ENCODE results near the gene MPC1.
A peak's percentile ranks its signal among the peaks of the same experiment; 100 is the strongest.
"Not testable (repeated sequence)": the region's sequence is repeated elsewhere in the genome, so short reads cannot be mapped to it uniquely, and the experiment has no call there.

MPC1 gene

GRCh38 chr6:166369782-166370181, 13.0 kb downstream of the MPC1 start:
- DNase-seq (ENCODE audit: low read depth in 2 of 2): no peak
- no peak overlapping the region for H3K4me3 ChIP-seq (replicated peaks in 1 of 2; ENCODE audit: low read depth in 2 of 2, low read length in 2 of 2)
- TF ChIP-seq CTCF (IDR thresholded peaks at IDR 0.05; ENCODE audit: low read depth, low read length): no peak

- DNase-seq (ENCODE audit: low read depth in 2 of 2): peak in 1 of 2 donors; percentile 4
- no peak for TF ChIP-seq CTCF (IDR thresholded peaks at IDR 0.05; ENCODE audit: low read depth, low read length)
- no peak overlapping the region for H3K4me3 ChIP-seq (replicated peaks in 1 of 2; ENCODE audit: low read depth in 2 of 2, low read length in 2 of 2)
These were observed 15.8 kb downstream of the MPC1 start for GRCh38 chr6:166366921-166367320.

DNA sequence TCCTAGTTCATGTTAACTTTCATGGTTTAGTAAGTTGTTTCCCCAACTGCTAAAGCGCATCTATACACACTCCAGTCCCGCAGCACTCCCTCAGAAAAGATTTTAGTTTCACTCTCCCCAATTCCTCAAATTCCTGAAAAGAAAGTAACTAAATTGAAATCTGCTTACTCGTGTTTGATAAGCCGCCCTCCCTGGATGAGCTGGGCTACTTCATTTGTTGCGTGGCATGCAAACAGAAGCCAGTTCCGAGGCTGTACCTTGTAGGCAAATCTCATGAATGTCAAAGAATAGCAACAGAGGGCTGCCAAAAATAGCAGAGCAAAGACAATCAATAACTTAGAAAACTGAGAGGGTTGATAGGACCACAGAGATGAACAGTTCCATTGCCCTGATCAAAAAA, 16.9 kb downstream of the MPC1 start:
- peak in 1 of 2 donors; percentile 15 for DNase-seq (ENCODE audit: low read depth in 2 of 2)
- TF ChIP-seq CTCF (IDR thresholded peaks at IDR 0.05; ENCODE audit: low read depth, low read length): no peak
- H3K4me3 ChIP-seq (replicated peaks in 1 of 2; ENCODE audit: low read depth in 2 of 2, low read length in 2 of 2): no peak overlapping the region

DNA sequence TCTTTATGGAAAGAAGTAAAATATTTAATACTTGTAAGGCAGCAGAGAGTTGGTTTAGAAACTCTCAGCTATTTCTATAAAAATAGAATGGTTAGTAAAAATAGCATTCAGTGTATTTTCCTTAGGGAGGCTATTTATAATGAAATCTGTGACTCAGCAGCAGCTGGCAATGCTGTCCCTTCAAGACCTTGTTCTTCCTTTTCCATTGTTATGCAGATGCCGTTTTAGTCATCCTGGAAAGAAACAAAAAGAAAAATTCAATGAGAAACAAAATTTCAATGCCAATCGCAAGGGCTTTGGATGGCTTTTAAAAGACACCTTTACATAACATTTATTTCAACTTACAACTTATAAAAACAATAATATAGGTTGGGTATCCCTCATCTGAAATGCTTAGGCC, 17.5 kb downstream of the MPC1 start:
- no peak for TF ChIP-seq CTCF (IDR thresholded peaks at IDR 0.05; ENCODE audit: low read depth, low read length)
- peak; percentile 60 to 84 for DNase-seq (ENCODE audit: low read depth in 2 of 2)

DNA sequence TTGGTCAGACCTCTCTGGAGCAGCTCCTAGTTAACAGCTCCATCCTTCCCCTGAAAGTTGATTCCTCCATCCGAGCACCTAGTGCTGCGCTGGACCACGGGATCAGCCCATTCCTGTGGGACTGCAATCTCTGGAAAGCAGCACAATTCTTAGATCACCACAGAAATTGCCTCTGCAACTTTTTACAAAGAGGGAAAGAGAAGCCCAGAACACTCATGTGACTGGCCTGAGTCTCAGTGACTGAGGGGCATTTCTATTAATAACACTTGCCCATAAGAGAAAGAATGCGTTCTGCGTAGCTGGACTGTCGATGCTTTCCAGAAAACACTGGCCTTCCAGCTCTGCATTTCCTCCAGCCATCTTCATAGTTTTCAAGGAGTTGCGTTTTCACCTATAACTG, 18.3 kb downstream of the MPC1 start:
- no peak overlapping the region for H3K4me3 ChIP-seq (replicated peaks in 1 of 2; ENCODE audit: low read depth in 2 of 2, low read length in 2 of 2)
- DNase-seq (ENCODE audit: low read depth in 2 of 2): no peak
- no peak for TF ChIP-seq CTCF (IDR thresholded peaks at IDR 0.05; ENCODE audit: low read depth, low read length)

More for the DNA sequence above, 17.5 kb downstream of the MPC1 start:
- no peak overlapping the region for H3K4me3 ChIP-seq (replicated peaks in 1 of 2; ENCODE audit: low read depth in 2 of 2, low read length in 2 of 2)

DNA sequence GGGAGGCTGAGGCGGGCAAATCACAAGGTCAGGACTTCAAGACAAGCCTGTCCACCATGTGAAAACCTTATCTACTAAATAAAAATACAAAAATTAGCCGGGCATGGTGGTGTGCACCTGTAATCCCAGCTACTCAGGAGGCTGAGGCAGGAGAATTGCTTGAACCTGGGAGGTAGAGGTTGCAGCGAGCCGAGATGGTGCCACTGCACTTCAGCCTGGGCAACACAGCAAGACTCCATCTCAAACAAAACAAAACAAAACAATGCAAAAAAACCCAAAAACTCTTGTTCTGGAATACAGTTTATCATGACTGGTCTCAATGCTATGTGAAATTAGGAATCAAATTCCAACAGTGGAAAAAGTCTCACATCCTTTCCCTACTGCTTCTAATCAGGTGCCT, 20.3 kb downstream of the MPC1 start:
- not testable (repeated sequence) for DNase-seq (ENCODE audit: low read depth in 2 of 2); H3K4me3 ChIP-seq (replicated peaks in 1 of 2; ENCODE audit: low read depth in 2 of 2, low read length in 2 of 2)

DNA sequence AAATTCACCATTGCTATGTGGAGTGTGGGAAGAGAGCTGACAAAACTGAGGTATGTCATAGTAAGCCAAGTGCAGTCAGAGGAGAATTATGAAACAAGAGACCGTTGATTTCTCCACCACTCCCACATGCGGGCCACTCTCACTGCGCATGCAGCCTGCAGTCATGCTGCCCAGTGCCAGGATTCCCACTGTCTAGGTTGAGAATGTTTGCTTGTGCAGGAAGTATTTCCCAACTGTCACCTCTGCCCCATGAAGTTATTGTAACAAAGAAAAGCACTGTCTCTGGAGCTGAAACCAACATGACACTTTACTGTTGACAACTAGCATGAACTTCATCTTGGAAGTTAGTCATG, 21.7 kb downstream of the MPC1 start:
- DNase-seq (ENCODE audit: low read depth in 2 of 2): peak; percentile 37 to 67
- no peak for TF ChIP-seq CTCF (IDR thresholded peaks at IDR 0.05; ENCODE audit: low read depth, low read length)
- H3K4me3 ChIP-seq (replicated peaks in 1 of 2; ENCODE audit: low read depth in 2 of 2, low read length in 2 of 2): no peak overlapping the region
